Neuron (in vitro differentiated cells): Measurements from ENCODE around the gene NUTM2B.
"Not testable (repeated sequence)": the region's sequence is repeated elsewhere in the genome, so short reads cannot be mapped to it uniquely, and the experiment has no call there.

ENCODE experiments used
- H2AFZ ChIP-seq: one replicate; pipeline ENCODE4 v1.6.1; 2013; ENCODE audit warnings: low read depth, mild to moderate bottlenecking, inconsistent platforms, low read length, moderate library complexity
- H3K27me3 ChIP-seq: one replicate; pipeline ENCODE4 v1.6.1; 2013; ENCODE audit warnings: low read length; ENCODE audit not compliant: insufficient read depth
- H3K36me3 ChIP-seq: one replicate; pipeline ENCODE4 v1.6.1; 2013; ENCODE audit warnings: low read length; ENCODE audit not compliant: insufficient read depth
- H3K4me1 ChIP-seq: one replicate; pipeline ENCODE4 v1.6.1; 2013; ENCODE audit warnings: low read length; ENCODE audit not compliant: insufficient read depth
- H3K4me3 ChIP-seq: 2 replicates; pipeline ENCODE4 v1.5.1; 2013; ENCODE audit warnings: mild to moderate bottlenecking, low read length, moderate library complexity
- H3K9me3 ChIP-seq: one replicate; pipeline ENCODE4 v1.6.1; 2013; ENCODE audit warnings: low read length

NUTM2B gene, protein sequence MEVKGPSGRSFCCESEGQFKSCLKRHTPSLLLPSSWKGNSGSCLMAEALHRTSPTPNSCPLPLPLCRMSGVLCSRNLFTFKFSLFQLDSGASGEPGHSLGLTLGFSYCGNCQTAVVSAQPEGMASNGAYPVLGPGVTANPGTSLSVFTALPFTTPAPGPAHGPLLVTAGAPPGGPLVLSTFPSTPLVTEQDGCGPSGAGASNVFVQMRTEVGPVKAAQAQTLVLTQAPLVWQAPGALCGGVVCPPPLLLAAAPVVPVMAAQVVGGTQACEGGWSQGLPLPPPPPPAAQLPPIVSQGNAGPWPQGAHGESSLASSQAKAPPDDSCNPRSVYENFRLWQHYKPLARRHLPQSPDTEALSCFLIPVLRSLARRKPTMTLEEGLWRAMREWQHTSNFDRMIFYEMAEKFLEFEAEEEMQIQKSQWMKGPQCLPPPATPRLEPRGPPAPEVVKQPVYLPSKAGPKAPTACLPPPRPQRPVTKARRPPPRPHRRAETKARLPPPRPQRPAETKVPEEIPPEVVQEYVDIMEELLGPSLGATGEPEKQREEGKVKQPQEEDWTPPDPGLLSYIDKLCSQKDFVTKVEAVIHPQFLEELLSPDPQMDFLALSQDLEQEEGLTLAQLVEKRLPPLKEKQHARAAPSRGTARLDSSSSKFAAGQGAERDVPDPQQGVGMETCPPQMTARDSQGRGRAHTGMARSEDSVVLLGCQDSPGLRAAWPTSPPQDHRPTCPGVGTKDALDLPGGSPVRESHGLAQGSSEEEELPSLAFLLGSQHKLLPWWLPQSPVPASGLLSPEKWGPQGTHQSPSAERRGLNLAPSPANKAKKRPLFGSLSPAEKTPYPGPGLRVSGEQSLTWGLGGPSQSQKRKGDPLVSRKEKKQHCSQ

DNA sequence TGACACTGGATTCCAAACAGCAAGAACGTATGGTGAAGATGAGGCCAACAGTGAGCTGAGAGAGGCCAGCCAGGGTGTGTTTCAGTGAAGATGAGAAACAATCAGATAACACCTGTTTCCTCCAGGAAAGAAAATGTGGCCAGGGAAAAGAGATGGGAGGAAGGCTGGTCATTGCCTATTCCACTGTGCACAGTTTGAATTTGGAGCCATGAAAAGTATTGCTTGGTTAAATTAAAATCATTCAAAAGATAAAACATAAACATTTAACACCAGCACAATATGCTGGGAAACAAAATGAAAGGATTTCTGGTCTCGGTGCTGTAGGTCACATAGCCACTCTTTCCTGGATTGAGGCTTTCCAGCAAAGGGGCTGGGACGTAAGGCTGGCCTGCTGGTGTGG is at the start of gene NUTM2B:
TSS of gene NUTM2B (plus strand) at position 301 of the 400 bp plus-strand sequence. CDS start 383 bp downstream, outside the sequence.
- H3K4me3 ChIP-seq, H3K9me3 ChIP-seq, H3K27me3 ChIP-seq, H3K36me3 ChIP-seq, H2AFZ ChIP-seq, H3K4me1 ChIP-seq: not testable (repeated sequence)

DNA sequence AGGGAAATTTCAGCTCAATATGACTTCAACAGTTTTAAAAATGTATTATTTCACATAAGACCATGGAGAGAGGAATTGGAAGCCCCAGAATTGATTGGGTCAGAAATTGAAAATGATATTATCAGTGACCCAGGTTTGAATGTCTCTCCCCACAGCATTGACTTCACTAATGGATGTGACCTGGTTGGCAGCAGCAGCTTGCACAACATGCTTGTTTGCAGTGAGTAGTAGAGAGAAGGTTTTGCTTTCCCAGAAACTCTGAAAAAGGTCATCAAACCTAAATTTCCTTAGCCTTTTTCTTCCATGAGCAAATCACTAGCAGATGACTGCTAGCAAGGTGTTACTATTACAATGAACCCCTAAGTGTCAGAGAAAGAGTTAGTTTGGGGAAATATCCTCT is 39.7 kb upstream of the NUTM2B start:
- H3K4me1 ChIP-seq, H3K27me3 ChIP-seq, H3K9me3 ChIP-seq, H2AFZ ChIP-seq, H3K4me3 ChIP-seq, H3K36me3 ChIP-seq: not testable (repeated sequence)

DNA sequence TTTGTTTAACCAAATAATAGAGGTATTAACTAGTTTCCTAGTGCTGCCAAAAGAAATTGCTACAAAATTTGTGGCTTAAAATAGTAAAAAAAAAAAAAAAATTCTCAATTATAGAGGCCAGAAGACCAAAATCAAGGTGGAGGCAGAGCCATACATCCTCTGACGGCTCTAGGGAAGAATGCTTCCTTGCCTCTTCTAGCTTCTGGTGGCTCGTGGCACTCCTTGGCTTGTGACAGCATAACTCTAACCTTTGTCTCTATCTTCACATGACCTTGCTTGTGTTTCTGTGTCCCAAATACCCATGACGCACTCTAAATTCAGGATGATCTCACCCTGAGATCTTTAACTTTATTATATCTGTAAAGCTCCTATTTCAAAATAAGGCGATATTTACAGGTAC is 38.3 kb upstream of the NUTM2B start:
- not testable (repeated sequence) for H3K9me3 ChIP-seq, H3K27me3 ChIP-seq, H3K4me3 ChIP-seq, H3K36me3 ChIP-seq, H2AFZ ChIP-seq, H3K4me1 ChIP-seq

DNA sequence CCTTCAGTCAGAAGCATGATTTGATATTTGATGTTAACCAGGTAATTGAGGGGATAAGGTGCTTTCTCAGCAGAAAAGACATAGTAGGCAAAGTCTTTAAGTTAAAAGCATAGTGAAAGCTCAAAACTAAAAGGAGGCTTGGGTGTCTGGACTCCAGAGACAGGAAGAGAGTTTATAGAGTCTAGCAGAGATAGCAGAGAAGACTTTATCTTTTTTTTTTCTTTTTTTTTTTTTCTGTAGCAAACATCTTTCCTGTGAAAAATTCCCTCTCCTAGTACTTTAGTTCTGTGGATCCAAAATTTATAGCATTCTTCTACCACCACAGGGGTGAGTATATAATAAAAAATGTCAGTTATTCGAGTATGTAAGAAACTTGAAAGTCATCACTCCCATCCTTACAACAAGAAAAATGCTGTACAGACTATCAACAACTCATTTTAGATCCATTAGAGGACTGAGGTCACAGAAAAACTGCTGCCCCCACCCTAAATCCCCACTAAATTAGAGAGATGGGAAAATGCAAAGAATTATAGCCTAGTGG is 33.7 kb upstream of the NUTM2B start:
- not testable (repeated sequence) for H2AFZ ChIP-seq, H3K27me3 ChIP-seq, H3K4me1 ChIP-seq, H3K36me3 ChIP-seq, H3K9me3 ChIP-seq, H3K4me3 ChIP-seq

DNA sequence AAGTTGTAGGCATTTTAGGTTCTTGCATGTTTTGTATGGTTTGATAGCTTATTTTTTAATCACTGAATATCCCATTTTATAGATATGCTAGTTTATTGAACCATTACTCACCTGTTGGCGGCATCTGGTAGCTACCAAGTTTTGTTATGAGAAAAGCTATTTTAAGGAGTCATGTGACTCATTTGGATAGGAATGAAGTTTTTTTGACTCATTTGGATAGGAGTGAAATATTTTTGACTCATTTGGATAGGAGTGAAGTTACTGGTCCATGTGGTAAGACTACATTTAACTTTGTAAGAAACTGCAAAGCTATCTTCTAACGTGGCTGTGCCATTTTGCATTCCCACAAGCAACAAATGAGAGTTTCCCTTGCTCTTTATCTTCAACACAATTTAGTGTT is 28.1 kb upstream of the NUTM2B start:
- not testable (repeated sequence) for H3K9me3 ChIP-seq, H2AFZ ChIP-seq, H3K36me3 ChIP-seq, H3K27me3 ChIP-seq, H3K4me3 ChIP-seq, H3K4me1 ChIP-seq

DNA sequence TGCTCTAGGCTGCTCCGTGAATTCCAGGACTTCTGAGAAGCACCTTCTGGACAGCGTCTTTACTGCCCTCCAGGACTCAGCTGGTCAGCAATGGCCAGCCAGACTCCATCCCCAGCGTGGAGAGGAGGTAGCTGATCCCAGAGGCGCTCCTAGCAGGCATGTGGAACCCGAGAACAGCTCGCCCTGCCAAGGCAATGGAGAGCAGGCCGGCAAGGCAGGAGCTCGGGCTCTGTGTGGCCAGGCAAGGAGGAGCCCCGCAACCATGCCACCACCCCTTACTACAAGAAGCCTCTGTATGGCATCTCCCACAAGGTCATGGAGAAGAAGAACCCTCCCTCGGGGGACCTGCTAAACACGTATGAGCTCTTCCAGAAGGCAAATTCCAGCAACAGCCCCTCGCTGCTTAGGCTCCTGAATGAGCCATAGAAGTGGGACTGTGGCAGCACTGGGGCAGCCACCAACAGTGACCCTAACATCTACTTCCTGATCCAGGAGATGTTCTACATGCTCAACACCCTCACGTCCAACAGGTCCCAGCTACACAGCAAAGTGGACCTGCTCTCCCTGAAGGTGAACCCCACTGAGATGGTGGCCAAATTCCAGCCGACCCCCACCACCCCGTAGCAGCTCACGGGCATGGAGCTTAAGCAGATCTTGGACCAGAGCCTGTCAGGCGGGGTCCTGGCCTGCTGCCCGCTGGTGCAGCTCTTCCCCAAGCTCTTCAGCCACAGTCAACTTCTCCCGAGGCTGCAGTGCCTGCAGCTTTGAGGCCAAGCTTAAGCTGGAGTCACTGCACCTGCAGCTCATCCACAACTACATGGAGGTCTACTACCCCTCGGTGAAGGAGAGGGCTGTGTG is 19.8 kb upstream of the NUTM2B start:
- H3K4me3 ChIP-seq, H2AFZ ChIP-seq, H3K9me3 ChIP-seq, H3K4me1 ChIP-seq, H3K36me3 ChIP-seq, H3K27me3 ChIP-seq: not testable (repeated sequence)

DNA sequence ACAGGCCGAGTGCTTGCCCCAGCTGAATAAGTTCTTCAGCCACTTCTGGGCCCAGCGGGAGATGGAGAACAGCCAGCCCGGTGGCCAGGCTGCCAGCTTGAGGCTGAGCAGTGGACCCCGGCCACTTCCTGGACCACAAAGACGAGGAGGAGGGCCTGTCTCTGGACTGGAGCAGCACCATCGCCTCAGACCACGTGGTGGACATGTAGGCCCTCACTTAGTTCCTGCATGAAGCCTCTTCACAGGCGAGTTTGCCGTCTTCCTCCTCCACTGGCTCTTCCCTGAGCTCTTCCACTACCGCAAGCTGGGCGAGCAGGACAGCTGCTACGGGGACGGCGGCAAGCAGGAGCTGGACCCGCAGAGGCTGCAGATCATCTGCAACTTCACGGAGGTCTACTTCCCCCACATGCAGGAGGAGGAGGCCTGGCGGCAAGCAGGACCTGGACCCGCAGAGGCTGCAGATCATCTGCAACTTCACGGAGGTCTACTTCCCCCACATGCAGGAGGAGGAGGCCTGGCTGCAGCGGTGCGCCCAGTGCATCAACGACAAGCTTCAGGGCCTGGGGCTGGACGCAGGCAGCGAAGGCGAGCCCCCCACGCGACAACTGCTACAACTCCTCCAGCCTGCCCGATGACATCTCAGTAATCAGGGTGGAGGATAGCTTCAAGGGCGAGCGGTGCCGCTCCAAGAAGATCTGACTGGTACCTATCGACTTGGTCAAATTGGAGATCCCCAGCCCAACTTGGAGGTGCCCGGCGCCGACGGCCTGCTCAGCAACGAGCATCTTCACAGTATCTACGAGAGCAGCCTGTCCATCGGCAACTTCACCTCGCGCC is 18.9 kb upstream of the NUTM2B start:
- H3K4me1 ChIP-seq, H3K36me3 ChIP-seq, H2AFZ ChIP-seq, H3K9me3 ChIP-seq, H3K4me3 ChIP-seq, H3K27me3 ChIP-seq: not testable (repeated sequence)

DNA sequence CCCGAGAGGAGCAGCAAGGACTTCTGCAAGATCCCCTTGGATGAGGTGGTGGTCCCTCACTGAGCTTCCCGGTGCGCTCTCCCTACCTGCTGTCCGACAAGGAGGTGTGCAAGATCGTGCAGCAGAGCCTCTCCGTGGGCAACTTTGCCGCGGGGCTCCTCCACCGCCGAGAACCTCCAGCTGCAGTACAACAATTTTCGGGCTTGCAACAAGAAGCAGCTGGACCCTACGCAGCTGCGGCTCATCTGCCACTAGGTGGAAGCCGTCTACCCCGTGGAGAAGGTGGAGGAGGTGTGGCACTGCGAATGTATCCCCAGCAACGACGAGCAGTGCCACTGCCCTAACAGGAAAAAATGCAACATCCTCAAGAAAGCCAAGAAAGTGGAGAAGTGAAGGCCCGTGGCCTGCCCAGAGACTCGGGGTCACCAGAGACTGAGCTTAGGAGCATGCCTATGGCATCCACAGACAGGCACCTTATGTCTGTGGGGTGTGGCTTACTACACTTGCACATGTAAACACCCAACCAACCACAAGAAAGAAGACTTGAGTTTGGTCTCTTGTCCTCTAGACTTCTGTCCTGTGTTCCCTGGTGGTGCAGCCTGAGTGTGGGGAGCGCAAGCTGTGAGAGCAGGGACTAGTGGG is 17.9 kb upstream of the NUTM2B start:
- not testable (repeated sequence) for H3K27me3 ChIP-seq, H3K9me3 ChIP-seq, H2AFZ ChIP-seq, H3K4me1 ChIP-seq, H3K36me3 ChIP-seq, H3K4me3 ChIP-seq

DNA sequence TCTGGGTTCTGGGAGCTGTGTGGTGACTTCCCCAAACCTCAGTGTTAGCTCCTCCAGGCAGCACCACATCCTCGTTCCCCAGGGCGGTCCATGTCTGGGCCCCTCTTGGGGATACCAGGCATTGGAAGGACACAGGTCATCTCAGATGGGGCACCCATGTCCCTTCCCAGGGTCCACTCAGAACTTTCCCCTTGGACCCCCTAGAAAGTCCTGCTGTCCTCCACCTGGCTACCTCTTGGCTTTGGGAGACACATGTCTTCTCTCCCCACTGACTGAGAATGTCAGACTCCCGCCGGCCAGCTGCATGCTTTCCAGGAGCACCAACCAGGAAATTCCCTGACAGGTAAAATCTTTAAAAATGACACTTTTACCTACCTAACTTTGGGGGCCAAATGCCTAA is 16.4 kb upstream of the NUTM2B start:
- not testable (repeated sequence) for H3K27me3 ChIP-seq, H2AFZ ChIP-seq, H3K9me3 ChIP-seq, H3K36me3 ChIP-seq, H3K4me1 ChIP-seq, H3K4me3 ChIP-seq

DNA sequence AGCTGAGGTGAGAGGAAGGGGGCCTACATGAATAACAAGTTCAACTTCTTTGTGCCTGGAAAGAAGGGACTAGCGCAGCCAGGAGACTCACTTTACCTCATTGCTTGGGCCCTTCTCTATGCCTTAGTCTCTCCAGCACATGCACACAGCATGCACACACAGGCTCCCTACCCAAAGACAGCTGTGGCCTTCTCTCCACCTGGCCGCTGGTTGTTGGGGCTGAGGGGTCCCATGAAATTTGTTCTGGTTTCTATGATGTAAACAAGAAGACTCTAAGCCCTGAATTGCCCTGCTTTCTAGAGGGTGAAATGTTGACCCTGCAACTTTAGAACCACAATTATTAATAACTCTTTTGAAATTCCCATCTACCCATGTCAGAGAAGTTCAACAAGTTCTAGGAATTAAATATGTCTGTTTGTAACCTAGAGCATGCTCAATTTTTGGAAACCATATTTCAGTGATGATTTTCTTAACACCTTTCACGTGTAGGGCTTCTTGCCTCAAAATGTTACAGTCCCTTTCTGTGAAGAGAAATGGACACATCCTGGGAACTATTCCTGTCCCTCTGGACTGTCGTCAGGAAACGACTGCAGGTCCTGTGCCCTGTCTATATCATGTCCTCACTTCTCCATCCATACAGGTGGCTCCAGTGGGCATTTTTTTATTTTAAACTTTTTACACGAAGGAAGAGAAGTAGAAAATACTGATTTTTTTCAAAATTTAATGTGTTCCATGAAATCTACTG is 15.4 kb upstream of the NUTM2B start:
- H3K36me3 ChIP-seq, H2AFZ ChIP-seq, H3K9me3 ChIP-seq, H3K27me3 ChIP-seq, H3K4me3 ChIP-seq, H3K4me1 ChIP-seq: not testable (repeated sequence)

DNA sequence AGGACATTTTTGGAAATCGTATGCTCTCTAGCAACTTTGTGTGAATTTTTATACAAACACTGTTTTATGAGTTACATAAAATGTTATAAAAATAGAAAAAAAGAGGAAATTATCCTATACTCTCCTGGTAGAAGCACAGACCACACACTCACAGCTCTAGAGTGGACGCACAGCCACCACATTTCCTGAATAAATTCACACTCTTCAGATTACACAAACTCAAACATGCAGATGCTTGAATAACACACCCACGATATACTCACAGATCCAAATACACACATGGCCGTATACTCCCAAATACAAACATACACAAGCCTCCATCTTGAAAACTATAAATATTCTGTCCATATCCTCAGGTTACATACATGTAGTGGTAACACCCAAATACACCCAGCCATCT is 14.2 kb upstream of the NUTM2B start:
- H3K36me3 ChIP-seq, H2AFZ ChIP-seq, H3K27me3 ChIP-seq, H3K4me1 ChIP-seq, H3K9me3 ChIP-seq, H3K4me3 ChIP-seq: not testable (repeated sequence)
